NCI-H345 treated with DMSO at 0.1 percent for 48 hours (cell line): ENCODE data around the gene STEAP1.
"Not testable (repeated sequence)": the region's sequence is repeated elsewhere in the genome, so short reads cannot be mapped to it uniquely, and the experiment has no call there.

ENCODE experiments used
- DNase-seq: peaks from one replicate; lab custom pipeline; 2025; ENCODE audit not compliant: unreplicated experiment; lab: John Stamatoyannopoulos, UW

The STEAP1 gene

GRCh38 chr7:90153943-90154771 is at the start of gene STEAP1:
Gene STEAP1 (plus strand): TSS chr7:90154469. CDS start chr7:90159789, 5,320 bp downstream.
- not testable (repeated sequence) for DNase-seq

GRCh38 chr7:90114972-90115371 is 39.3 kb upstream of the STEAP1 start:
- DNase-seq = not testable (repeated sequence)

GRCh38 chr7:90118551-90119177 is 35.6 kb upstream of the STEAP1 start:
- not testable (repeated sequence) for DNase-seq

DNA sequence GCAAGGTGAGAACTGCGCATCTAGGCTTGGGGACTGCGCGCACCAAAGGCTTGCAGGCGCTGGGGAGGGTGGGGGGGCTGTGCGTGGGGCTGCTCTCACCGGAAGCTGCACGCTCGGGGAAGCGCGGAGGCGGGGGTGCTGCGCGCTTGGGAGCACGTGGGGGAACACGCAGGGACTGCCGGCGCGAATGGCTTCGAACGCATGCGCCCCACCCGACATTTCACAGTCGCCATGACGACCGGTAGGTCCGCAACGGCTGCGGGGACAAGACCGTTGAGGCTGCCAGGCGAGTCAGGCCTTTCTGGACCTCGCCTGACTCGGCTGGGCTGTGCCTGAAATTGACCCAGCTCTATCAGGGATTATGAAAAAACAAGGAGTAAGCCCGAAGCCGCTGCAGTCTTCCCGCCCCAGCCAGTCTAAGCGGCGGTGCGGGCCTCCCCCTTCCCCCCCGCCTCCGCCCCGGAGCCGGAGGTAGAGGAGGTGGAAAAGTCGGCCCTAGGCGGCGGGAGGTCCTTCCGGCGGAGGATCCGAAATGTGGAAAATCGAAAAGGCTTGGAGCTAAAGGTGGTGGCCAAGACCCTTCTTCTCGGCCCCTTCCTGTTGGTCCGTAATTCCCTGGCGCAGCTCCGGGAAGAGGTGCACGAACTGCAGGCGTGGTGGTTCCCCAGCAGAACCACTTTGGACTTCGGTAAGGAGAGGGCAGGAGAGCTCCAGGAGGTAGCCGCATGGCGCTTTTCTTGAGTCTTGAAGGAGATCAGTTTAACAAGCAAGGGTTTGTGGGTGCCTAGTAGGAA is 34.9 kb upstream of the STEAP1 start:
- DNase-seq = no peak

DNA sequence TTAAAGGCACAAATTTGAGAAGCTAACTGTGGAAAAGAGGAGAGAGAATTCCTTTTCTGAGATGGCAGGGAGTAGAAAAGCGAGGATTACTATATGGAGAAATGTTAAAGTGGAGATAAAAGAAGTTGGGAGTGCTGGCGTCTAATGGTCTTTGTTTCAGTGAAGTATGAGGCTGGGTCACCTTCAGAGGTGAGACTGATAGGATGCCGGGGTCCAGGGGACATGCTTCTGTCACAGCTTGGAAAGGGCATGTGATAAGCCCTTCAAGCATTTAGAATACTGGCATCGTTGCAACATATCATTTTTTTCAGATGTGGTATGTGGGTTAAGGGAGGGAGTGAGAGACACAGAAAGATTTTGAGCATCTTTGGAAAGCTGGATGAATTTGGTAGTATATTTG is 34.1 kb upstream of the STEAP1 start:
- DNase-seq = not testable (repeated sequence)

GRCh38 chr7:90131746-90132145 is 22.5 kb upstream of the STEAP1 start:
- not testable (repeated sequence) for DNase-seq

DNA sequence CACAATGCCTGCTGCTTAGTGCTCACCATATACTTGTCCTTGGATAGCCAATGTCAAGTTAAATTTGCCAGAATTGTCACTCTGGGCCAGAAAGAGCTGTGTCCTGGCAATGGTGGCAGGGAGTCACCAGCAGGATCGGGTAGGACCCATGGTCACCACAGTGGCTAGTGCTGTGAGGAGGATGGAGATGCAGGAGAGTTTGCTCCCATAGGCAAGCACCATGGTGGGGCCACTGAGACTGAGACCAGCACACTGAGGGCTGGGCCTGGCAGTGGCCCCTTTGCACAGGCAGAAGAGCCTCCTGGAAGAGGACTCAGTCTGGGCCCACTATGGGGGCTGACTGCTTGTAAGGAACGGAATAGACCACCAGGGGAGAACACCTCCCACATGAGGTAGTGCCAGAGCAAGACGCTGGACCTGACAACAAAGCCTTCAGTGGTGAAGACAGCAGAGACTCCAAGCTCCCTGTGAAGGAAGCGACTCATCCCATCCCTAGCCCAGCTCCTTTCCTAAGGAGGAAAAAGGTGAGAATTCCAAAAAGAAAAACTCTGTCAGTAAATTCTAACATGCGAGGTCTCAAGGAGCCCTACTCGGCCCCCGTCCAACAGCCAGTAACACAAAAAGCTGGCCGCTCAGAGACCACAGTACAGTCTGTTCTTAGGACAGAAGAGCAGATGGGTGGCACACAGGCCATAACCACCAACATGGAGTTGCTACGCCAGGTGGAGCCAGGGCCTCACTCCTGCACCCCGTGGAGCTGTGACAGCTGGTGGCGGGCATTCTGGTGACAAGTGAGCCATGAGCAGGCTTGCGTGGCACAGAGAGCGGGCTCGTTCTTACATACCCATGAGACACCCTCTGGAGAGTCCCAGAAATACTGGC is 6.9 kb upstream of the STEAP1 start:
- DNase-seq = not testable (repeated sequence)

DNA sequence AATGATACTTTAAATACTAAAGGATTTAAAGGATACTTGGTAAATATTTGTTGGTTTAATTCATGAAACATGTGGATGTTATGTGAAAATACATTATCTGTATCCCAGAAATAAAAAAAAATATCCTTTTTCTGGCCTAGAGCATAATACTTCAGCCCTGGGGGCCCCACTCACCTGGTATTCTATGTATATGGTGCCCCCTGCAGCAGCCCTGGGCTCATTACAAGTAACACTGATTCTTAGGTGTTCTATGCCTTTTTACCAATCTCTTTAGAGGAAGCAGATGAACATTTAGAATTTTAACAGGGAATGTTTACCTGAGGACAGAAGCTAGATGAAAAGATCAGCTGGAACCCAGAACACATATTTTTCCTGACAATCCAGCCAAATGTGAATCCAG is 4.8 kb upstream of the STEAP1 start:
- not testable (repeated sequence) for DNase-seq

DNA sequence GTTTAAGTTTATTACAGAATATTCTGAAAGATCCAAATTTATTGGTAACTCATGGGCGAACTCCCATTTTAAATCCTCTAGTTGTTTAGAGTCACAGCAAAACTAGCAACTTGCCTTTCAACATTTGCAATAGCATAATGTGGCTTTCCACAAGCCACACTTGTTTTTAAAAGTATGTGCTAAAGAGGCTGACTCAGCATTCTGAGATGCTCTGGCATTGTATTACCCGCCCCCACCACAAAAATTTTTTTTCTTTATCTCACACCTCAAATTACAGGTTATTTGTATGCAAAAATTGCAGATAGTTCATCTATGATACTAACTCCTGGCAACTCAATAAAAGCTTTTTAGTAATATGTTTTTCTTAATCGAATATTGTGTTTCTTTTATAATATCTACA is 2.4 kb upstream of the STEAP1 start:
- DNase-seq = not testable (repeated sequence)

GRCh38 chr7:90152642-90153253 is 1.5 kb upstream of the STEAP1 start:
- peak; percentile 29 for DNase-seq

- DNase-seq = no peak
Observed at GRCh38 chr7:90155206-90155605, 937 bp downstream of the STEAP1 start.

- not testable (repeated sequence) for DNase-seq
Observed at GRCh38 chr7:90157331-90157730, 3.1 kb downstream of the STEAP1 start.

GRCh38 chr7:90157761-90158350 is 3.6 kb downstream of the STEAP1 start:
- DNase-seq = not testable (repeated sequence)

DNA sequence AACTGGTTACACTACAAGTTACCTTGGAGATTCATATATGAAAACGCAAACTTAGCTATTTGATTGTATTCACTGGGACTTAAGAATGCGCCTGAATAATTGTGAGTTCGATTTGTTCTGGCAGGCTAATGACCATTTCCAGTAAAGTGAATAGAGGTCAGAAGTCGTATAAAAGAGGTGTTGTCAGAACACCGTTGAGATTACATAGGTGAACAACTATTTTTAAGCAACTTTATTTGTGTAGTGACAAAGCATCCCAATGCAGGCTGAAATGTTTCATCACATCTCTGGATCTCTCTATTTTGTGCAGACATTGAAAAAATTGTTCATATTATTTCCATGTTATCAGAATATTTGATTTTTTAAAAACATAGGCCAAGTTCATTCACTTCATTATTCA is 9.3 kb downstream of the STEAP1 start:
- DNase-seq = no peak

DNA sequence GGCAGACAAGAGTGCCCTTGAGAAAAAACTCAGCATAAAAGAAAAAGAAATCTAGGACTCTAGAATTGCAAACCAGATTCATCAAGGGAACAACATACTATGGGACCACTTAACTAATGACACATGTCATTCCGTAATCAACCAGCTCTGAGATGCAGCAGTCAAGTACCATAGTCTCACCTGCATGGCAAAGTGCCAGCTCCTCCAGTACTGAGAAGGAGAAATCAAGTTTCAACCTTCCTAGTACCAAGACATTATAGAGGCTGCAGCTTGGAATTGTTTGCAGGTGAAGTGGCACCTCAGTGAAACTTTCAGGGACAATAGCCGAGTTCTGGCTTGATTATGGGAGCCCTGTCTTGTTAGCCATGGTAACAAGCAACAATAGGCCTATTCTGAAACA is 11.5 kb downstream of the STEAP1 start:
- DNase-seq = no peak

DNA sequence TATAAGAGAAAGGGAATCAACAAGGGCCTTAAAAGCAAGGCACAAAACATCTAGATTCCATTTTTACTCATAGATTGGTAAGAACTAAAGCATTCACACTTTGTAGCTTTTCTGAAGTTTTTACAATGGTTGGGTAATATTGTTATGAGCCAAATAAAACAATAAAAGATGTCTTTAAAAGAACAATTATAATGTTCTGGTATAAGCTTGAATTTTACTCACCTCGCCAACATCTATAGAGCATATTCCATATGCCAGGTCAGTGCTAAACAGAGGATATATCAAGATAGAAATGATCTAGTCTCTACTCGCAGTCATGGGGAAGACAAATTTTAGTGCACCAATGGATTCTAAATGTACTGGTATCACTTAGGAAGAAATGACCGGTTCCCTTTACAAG is 11.9 kb downstream of the STEAP1 start:
- DNase-seq = no peak

GRCh38 chr7:90167361-90167760 is 13.1 kb downstream of the STEAP1 start:
- DNase-seq = no peak

DNA sequence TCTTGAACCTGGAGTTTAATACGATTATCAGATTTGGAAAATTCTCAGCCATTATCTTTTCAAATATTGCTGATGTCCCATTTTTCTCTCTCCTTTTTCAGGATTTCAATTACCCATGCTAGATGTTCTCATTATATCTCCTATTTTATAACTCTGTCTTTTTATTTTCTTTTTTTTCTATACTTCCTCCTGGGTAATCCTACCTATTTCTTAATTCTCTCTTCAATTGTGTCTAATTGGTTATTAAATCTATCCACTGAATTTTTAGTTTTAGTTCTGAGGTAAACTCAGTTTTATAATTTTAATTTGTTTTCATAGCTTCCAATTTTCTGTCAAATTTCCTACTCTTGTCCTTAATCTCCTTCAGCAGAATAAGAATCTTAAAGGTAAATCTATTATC is 15.6 kb downstream of the STEAP1 start:
- no peak for DNase-seq

- no peak for DNase-seq
Observed at GRCh38 chr7:90172121-90172520, 17.9 kb downstream of the STEAP1 start.

- no peak for DNase-seq
Observed at GRCh38 chr7:90172624-90173023, 18.4 kb downstream of the STEAP1 start.
